ENCODE results near the gene NT5E.

The NT5E gene

GRCh38 chr6:85462673-85463072, 12.8 kb downstream of the NT5E start:
- H3K27ac ChIP-seq: peak overlapping the region; percentile 98
- no peaks in the 10 kb centered on the region for H3K27me3 ChIP-seq (replicated peaks)
- DNase-seq: no peak
- peaks cover 6% of the 10 kb centered on the region for H3K36me3 ChIP-seq (replicated peaks)
- TF ChIP-seq CTCF (IDR thresholded peaks at IDR 0.05; ENCODE audit: low read depth, low read length, missing control alignments): no peak
- no peak overlapping the region for H3K4me3 ChIP-seq (ENCODE audit: low read depth, low read length)
- in situ Hi-C loops (cut with HindIII; ENCODE audit: low pct_ligation_motif_present, low sequenced_read_pairs): no loop called here

- DNase-seq: no peak
- no peak for TF ChIP-seq CTCF (IDR thresholded peaks at IDR 0.05; ENCODE audit: low read depth, low read length, missing control alignments)
- Histone ChIP-seq H3K4me3 (ENCODE audit: low read depth, low read length) (no peak overlapping the region), H3K36me3 (replicated peaks) (peaks cover 11% of the 10 kb centered on the region), H3K27ac (peak overlapping the region; percentile 98), H3K27me3 (replicated peaks) (no peaks in the 10 kb centered on the region)
- in situ Hi-C loops (cut with HindIII; ENCODE audit: low pct_ligation_motif_present, low sequenced_read_pairs): no loop called here
Measured at GRCh38 chr6:85463621-85464259, 13.9 kb downstream of the NT5E start.

- in situ Hi-C loops (cut with HindIII; ENCODE audit: low pct_ligation_motif_present, low sequenced_read_pairs): no loop called here
- no peak for TF ChIP-seq CTCF (IDR thresholded peaks at IDR 0.05; ENCODE audit: low read depth, low read length, missing control alignments)
- DNase-seq: peak; percentile 98
- H3K36me3 ChIP-seq (replicated peaks): peaks cover 16% of the 10 kb centered on the region
- H3K4me3 ChIP-seq (ENCODE audit: low read depth, low read length): no peak overlapping the region
- peak overlapping the region; percentile 98 for H3K27ac ChIP-seq
- H3K27me3 ChIP-seq (replicated peaks): no peaks in the 10 kb centered on the region
Measured at GRCh38 chr6:85464260-85464644, 14.4 kb downstream of the NT5E start.

- Histone ChIP-seq H3K27ac (peak overlapping the region; percentile 98), H3K4me3 (ENCODE audit: low read depth, low read length) (no peak overlapping the region), H3K27me3 (replicated peaks) (no peaks in the 10 kb centered on the region), H3K36me3 (replicated peaks) (peaks cover 21% of the 10 kb centered on the region)
- DNase-seq: peak; percentile 95
- in situ Hi-C loops (cut with HindIII; ENCODE audit: low pct_ligation_motif_present, low sequenced_read_pairs): no loop called here
- TF ChIP-seq CTCF (IDR thresholded peaks at IDR 0.05; ENCODE audit: low read depth, low read length, missing control alignments): no peak
Measured at GRCh38 chr6:85464722-85465150, 14.9 kb downstream of the NT5E start.

- in situ Hi-C loops (cut with HindIII; ENCODE audit: low pct_ligation_motif_present, low sequenced_read_pairs): no loop called here
- DNase-seq: no peak
- TF ChIP-seq CTCF (IDR thresholded peaks at IDR 0.05; ENCODE audit: low read depth, low read length, missing control alignments): no peak
- Histone ChIP-seq H3K27me3 (replicated peaks) (no peaks in the 10 kb centered on the region), H3K27ac (peak overlapping the region; percentile 98), H3K36me3 (replicated peaks) (peaks cover 23% of the 10 kb centered on the region), H3K4me3 (ENCODE audit: low read depth, low read length) (no peak overlapping the region)
Measured at GRCh38 chr6:85465762-85466161, 15.9 kb downstream of the NT5E start.

- no peak for TF ChIP-seq CTCF (IDR thresholded peaks at IDR 0.05; ENCODE audit: low read depth, low read length, missing control alignments)
- in situ Hi-C loops (cut with HindIII; ENCODE audit: low pct_ligation_motif_present, low sequenced_read_pairs): no loop called here
- Histone ChIP-seq H3K27me3 (replicated peaks) (no peaks in the 10 kb centered on the region), H3K4me3 (ENCODE audit: low read depth, low read length) (no peak overlapping the region), H3K36me3 (replicated peaks) (peaks cover 23% of the 10 kb centered on the region), H3K27ac (peak overlapping the region; percentile 15)
- no peak for DNase-seq
Measured at GRCh38 chr6:85468326-85468725, 18.4 kb downstream of the NT5E start.
